NB4 (cell line): ENCODE measurements around the gene PASK.

Experiments
- DNase-seq: peaks from one replicate; pipeline ENCODE4 v3.0.0; 2010; ENCODE audit warnings: low read depth
- H3K4me3 ChIP-seq: one replicate; pipeline ENCODE4 v1.5.1; 2011; ENCODE audit warnings: mild to moderate bottlenecking, low read depth, low read length, moderate library complexity
- MYC ChIP-seq: IDR thresholded peaks from 2 replicates; pipeline ENCODE4 v1.6.1; 2011; ENCODE audit warnings: low read depth, low read length
- POLR2A ChIP-seq: IDR thresholded peaks from 2 replicates; pipeline ENCODE4 v1.6.1; 2011; ENCODE audit warnings: mild to moderate bottlenecking; ENCODE audit not compliant: insufficient read length; ENCODE audit errors: extremely low read depth
- TF ChIP-seq, protein P1 (sequence below): IDR thresholded peaks from 2 replicates; pipeline ENCODE4 v1.6.1; 2011; ENCODE audit warnings: low read depth, low read length
- TF ChIP-seq, protein P2 (sequence below): IDR thresholded peaks from one replicate; pipeline ENCODE4 v1.5.1; 2012; ENCODE audit warnings: low read depth, low read length

Gene PASK

DNA sequence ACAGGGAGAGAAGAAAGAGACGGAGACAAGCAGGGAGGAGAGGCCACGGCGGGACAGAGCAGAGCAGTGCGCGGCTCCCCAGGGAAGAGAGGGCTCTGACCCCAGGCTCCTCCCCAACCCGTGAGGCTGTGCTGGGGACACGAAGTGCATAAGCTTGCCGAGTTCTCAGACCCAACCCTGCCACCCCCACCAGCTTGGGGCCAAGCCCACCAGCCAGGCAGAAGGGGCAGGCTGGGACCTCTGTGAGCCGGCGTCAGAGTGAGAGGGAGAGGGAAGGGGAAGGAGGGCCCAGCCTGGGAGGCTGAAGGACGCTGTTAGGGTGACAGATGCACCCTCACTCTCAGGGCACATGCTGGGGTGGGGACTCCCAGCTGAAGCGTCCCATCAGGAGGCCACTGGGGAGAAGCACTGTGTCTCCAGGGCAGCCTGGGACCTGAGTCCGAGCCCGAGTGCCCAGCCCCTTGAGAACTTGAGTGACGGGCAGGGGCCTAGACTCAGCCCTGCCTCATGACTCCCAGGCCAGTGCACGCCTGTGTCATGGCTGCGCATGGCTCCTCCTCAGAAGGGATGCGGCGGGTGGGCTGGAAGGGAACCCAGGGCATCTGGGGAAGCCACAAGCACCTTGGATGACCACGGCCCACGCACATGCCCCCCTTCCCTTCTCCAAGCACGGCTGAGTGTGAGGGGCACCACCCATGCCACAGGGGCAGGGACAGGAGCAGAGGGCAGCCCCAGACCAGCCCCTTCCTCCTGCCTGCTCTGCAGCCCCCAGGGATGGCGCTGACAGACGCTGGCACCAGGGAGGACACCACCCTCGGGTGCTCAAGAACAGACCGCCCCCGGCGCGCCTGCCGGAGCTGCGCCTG, 78.2 kb downstream of the PASK start:
- no peak for DNase-seq
- H3K4me3 ChIP-seq, result no peak overlapping the region
- TF ChIP-seq POLR2A (no peak), MYC (no peak)
- TF ChIP-seq, protein P1, sequence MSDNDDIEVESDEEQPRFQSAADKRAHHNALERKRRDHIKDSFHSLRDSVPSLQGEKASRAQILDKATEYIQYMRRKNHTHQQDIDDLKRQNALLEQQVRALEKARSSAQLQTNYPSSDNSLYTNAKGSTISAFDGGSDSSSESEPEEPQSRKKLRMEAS, result no peak
- TF ChIP-seq, protein P2, sequence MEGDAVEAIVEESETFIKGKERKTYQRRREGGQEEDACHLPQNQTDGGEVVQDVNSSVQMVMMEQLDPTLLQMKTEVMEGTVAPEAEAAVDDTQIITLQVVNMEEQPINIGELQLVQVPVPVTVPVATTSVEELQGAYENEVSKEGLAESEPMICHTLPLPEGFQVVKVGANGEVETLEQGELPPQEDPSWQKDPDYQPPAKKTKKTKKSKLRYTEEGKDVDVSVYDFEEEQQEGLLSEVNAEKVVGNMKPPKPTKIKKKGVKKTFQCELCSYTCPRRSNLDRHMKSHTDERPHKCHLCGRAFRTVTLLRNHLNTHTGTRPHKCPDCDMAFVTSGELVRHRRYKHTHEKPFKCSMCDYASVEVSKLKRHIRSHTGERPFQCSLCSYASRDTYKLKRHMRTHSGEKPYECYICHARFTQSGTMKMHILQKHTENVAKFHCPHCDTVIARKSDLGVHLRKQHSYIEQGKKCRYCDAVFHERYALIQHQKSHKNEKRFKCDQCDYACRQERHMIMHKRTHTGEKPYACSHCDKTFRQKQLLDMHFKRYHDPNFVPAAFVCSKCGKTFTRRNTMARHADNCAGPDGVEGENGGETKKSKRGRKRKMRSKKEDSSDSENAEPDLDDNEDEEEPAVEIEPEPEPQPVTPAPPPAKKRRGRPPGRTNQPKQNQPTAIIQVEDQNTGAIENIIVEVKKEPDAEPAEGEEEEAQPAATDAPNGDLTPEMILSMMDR, result no peak

DNA sequence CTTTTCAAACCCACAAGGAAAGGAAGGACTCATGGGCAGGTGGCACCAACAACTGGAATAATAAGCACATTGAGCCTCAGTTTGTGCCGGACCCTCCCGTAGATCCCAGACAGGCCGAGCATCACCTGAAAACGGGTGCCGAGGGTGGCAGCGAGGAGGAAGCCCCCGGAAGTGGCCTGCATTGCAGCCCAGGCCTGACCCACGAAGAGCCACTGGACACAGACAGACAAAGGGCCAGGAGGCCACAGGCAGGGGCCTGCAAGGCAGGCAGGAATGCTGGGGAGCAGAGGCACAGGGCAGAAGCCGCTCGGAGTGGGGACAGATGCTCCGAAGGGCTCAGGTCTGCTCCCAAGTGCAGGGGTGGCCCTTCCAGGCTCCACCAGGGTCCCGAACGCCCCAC, 78.9 kb downstream of the PASK start:
- H3K4me3 ChIP-seq, result no peak overlapping the region
- no peak for DNase-seq
- TF ChIP-seq, protein P1, result no peak

DNA sequence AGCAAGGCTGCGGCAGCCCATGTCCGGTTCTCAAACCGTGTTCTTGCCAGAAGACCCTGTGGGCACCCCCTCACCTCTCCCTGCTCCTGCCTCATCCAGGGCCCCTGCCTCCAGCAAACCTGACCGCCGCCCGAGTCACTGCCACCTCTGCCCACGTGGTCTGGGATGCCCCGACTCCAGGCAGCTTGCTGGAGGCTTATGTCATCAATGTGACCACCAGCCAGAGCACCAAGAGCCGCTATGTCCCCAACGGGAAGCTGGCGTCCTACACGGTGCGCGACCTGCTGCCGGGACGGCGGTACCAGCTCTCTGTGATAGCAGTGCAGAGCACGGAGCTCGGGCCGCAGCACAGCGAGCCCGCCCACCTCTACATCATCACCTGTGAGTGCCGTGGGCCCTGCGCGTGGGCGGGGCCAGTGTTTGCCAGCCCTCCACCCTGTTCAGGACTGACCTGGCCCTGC, 79.4 kb downstream of the PASK start:
- DNase-seq, result no peak
- no peak overlapping the region for H3K4me3 ChIP-seq
- no peak for TF ChIP-seq MYC
- TF ChIP-seq POLR2A, result no peak
- TF ChIP-seq, protein P2, result no peak
- TF ChIP-seq, protein P1, result no peak

DNA sequence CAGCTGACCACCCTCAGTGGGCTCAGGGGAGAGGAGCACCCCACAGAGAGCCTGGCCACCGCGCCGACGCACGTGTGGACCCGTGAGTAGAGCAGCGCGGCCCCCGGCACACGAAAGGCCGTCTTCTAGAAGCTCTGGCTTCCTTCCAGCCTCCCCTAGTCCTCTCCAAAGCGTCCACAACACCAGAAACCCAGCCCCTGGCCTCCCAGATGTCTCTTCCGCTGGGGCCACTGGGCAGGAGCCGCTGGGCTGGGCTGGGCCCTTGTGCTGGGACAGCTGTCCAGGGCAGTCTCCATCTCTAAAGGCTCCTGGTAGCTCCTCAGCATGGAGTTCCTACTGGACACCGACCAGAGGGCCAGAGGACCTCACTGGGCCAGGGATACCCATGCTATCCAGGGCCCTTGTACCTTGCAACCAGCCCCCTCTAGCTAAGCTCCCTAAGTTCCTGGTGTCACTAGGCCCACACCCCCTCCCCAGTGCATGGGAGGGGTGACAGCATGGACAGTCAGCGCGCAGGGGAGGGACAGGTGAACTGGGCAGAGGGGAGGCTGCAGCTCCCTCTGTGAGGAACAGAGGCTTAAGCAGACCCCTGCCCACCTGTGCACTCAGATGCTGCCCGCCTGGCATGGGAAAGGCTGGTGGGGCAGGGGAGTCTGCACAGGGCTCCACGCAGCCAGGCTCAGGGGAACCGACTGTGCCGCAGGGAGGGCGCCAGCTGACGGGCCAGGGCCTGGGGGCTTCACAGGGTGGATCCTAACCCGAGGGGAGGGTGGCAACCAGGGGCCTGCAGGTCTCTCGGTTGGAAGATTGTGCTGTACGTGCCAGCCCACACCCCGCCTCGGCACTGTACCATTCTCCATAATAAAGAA, 80.1 kb downstream of the PASK start:
- no peak overlapping the region for H3K4me3 ChIP-seq
- DNase-seq, result no peak
- TF ChIP-seq MYC, result no peak
- TF ChIP-seq, protein P1, result no peak
- TF ChIP-seq, protein P2, result no peak
- TF ChIP-seq POLR2A, result no peak

DNA sequence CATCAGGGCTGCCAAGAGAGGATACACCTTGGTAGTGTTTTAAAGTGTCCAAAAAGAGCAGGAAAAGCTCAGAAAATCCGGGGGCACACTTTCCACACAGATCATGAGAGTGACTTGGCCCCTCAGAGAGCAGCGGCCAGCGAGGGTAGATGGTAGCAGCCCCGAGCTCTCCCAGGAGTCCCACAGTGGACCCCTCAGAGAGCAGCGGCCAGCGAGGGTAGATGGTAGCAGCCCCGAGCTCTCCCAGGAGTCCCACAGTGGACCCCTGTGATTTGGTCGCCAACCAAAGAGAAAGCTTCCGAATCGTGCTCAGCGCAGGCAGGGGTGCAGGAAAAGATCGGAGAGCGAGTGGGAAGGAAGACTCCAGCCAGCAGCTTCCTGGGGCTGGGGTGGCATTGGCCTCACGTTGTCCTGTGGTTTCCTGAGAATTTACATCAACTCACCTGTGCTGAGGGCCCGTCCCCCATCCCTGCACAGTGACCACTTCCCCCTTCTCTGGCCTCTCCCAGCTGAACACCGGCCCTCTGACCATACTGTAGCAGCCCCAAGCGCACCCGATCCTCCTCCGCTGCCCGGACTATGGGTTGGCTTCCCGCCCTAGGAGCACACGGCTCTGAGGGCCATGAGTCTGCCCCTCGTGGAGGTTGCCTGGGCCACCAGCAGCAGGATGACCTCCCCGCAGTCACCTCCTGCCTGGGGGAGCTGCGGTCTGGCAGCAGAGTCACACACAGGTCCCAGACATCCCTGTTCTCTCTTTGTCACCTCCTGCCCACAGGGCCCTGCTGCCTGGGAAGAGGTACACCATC, 80.9 kb downstream of the PASK start:
- no peak for DNase-seq
- no peak overlapping the region for H3K4me3 ChIP-seq
- TF ChIP-seq MYC (no peak), POLR2A (no peak)
- TF ChIP-seq, protein P2, result no peak
- TF ChIP-seq, protein P1, result no peak
